Parathyroid adenoma (tissue), 2 donors: ENCODE results near the gene DIAPH3.

Experiments
- H2AFZ ChIP-seq: fragments of 300-600 bp; sonication (generic); one replicate; pipeline ENCODE4 v1.7.0; 2017; ENCODE audit warnings: antibody characterized with exemption, mild to moderate bottlenecking
- H3K27ac ChIP-seq: fragments of 300-600 bp; sonication (generic); one replicate; pipeline ENCODE4 v1.7.0; 2017
- H3K27me3 ChIP-seq: fragments of 300-600 bp; sonication (generic); one replicate; pipeline ENCODE4 v1.7.0; 2017; ENCODE audit warnings: low read length; ENCODE audit not compliant: control insufficient read depth, insufficient read depth
- H3K36me3 ChIP-seq: fragments of 300-600 bp; sonication (generic); one replicate; pipeline ENCODE4 v1.7.0; 2017; ENCODE audit warnings: low read length; ENCODE audit not compliant: control insufficient read depth, insufficient read depth
- H3K4me1 ChIP-seq: fragments of 300-600 bp; sonication (generic); one replicate; pipeline ENCODE4 v1.7.0; 2017; ENCODE audit warnings: control low read depth
- H3K4me2 ChIP-seq: fragments of 300-600 bp; sonication (generic); one replicate; pipeline ENCODE4 v1.7.0; 2017; ENCODE audit warnings: low read length
- H3K4me3 ChIP-seq: fragments of 300-600 bp; sonication (generic); one replicate; pipeline ENCODE4 v1.7.0; 2017; ENCODE audit warnings: low read depth, low read length
- H3K79me2 ChIP-seq: fragments of 300-600 bp; sonication (generic); one replicate; pipeline ENCODE4 v1.7.0; 2017; ENCODE audit warnings: control low read depth
- H3K9ac ChIP-seq: fragments of 300-600 bp; sonication (generic); one replicate; pipeline ENCODE4 v1.7.0; 2017; ENCODE audit warnings: mild to moderate bottlenecking
- H3K9me3 ChIP-seq: fragments of 300-600 bp; sonication (generic); one replicate; pipeline ENCODE4 v1.7.0; 2017; ENCODE audit warnings: low read length; ENCODE audit not compliant: control insufficient read depth
- CTCF ChIP-seq: fragments of 300-600 bp; sonication (generic); IDR thresholded peaks from one replicate; pipeline ENCODE4 v1.7.0; 2017; ENCODE audit warnings: antibody characterized with exemption, mild to moderate bottlenecking
- donor health status: primary hyperparathyroidism.

The DIAPH3 gene

GRCh38 chr13:59893266-59893665 is 270.5 kb downstream of the DIAPH3 start:
- no peak overlapping the region for H3K4me2 ChIP-seq
- H3K27me3 ChIP-seq: no peaks in the 10 kb centered on the region
- H2AFZ ChIP-seq: no peak overlapping the region
- H3K27ac ChIP-seq: no peak overlapping the region
- H3K9me3 ChIP-seq: no peaks in the 10 kb centered on the region
- no peaks in the 10 kb centered on the region for H3K79me2 ChIP-seq
- no peaks in the 10 kb centered on the region for H3K36me3 ChIP-seq
- H3K9ac ChIP-seq: no peak overlapping the region
- no peak overlapping the region for H3K4me3 ChIP-seq
- no peak for TF ChIP-seq CTCF
- no peaks in the 10 kb centered on the region for H3K4me1 ChIP-seq

GRCh38 chr13:59891053-59891452 is 272.7 kb downstream of the DIAPH3 start:
- no peak overlapping the region for H3K9ac ChIP-seq
- H3K9me3 ChIP-seq: no peaks in the 10 kb centered on the region
- no peak overlapping the region for H2AFZ ChIP-seq
- H3K27ac ChIP-seq: no peak overlapping the region
- no peaks in the 10 kb centered on the region for H3K27me3 ChIP-seq
- no peak for TF ChIP-seq CTCF
- H3K36me3 ChIP-seq: no peaks in the 10 kb centered on the region
- H3K4me2 ChIP-seq: no peak overlapping the region
- H3K79me2 ChIP-seq: no peaks in the 10 kb centered on the region
- H3K4me3 ChIP-seq: no peak overlapping the region
- H3K4me1 ChIP-seq: no peaks in the 10 kb centered on the region

GRCh38 chr13:59890054-59890453 is 273.7 kb downstream of the DIAPH3 start:
- TF ChIP-seq CTCF: no peak
- Histone ChIP-seq H2AFZ (no peak overlapping the region), H3K36me3 (no peaks in the 10 kb centered on the region), H3K4me2 (no peak overlapping the region), H3K4me3 (no peak overlapping the region), H3K27me3 (no peaks in the 10 kb centered on the region), H3K79me2 (no peaks in the 10 kb centered on the region), H3K27ac (no peak overlapping the region), H3K9ac (no peak overlapping the region), H3K9me3 (no peaks in the 10 kb centered on the region), H3K4me1 (no peaks in the 10 kb centered on the region)

GRCh38 chr13:59888408-59888807 is 275.3 kb downstream of the DIAPH3 start:
- no peak for TF ChIP-seq CTCF
- H3K9ac ChIP-seq: no peak overlapping the region
- H3K27me3 ChIP-seq: no peaks in the 10 kb centered on the region
- H3K4me1 ChIP-seq: no peaks in the 10 kb centered on the region
- H3K9me3 ChIP-seq: no peaks in the 10 kb centered on the region
- no peaks in the 10 kb centered on the region for H3K79me2 ChIP-seq
- no peak overlapping the region for H3K4me3 ChIP-seq
- H2AFZ ChIP-seq: no peak overlapping the region
- H3K36me3 ChIP-seq: no peaks in the 10 kb centered on the region
- no peak overlapping the region for H3K27ac ChIP-seq
- no peak overlapping the region for H3K4me2 ChIP-seq

- Histone ChIP-seq H3K9ac (no peak overlapping the region), H3K36me3 (no peaks in the 10 kb centered on the region), H2AFZ (no peak overlapping the region), H3K4me1 (no peaks in the 10 kb centered on the region), H3K9me3 (no peaks in the 10 kb centered on the region), H3K4me3 (no peak overlapping the region), H3K4me2 (no peak overlapping the region), H3K79me2 (no peaks in the 10 kb centered on the region), H3K27me3 (no peaks in the 10 kb centered on the region), H3K27ac (no peak overlapping the region)
- no peak for TF ChIP-seq CTCF
Observed at GRCh38 chr13:59885076-59885475, 278.7 kb downstream of the DIAPH3 start.
